Esophagus muscularis mucosa (tissue), 3 donors: ENCODE results near the gene PPIA.
"Not testable (repeated sequence)": the region's sequence is repeated elsewhere in the genome, so short reads cannot be mapped to it uniquely, and the experiment has no call there.

Source experiments
- CTCF ChIP-seq, 3 experiments: fragments of 200-600 bp in 2 of 3; fragments of 450-650 bp in 1 of 3; sonication (generic) in 2 of 3; IDR thresholded peaks; one replicate each; pipeline ENCODE4 v1.5.1; 2017 to 2019; ENCODE audit warnings: antibody characterized with exemption in 3 of 3, mild to moderate bottlenecking in 2 of 3, moderate library complexity in 1 of 3
- POLR2AphosphoS5 ChIP-seq, 2 donors: sonication (generic); formaldehyde crosslinking; IDR thresholded peaks; one replicate each; pipeline ENCODE4 v1.6.1; 2017; ENCODE audit warnings: antibody characterized with exemption in 2 of 2

GRCh38 chr7:44842675-44843074, 46.2 kb downstream of the PPIA start:
- TF ChIP-seq CTCF, POLR2AphosphoS5 (IDR thresholded peaks at IDR 0.05): not testable (repeated sequence)
